ENCODE results near the gene GRIN1. TPM values are rescaled to one million over a fixed set of nuclear protein-coding genes. Genes with fewer than 3 reads are reported as not detected.

Gene GRIN1
- total and polyA plus RNA-seq, 2 donors (not counting 1 experiment from before 2014, with no cell fraction given), result 0.04 TPM; not detected in 1

- H3K4me3 ChIP-seq (ENCODE audit: control extremely low read depth in 1 of 5, extremely low read depth in 1 of 5, insufficient read depth in 1 of 5, low read depth in 2 of 5, low read length in 4 of 5), result peak overlapping the region; percentile 50 to 99 (median 98)
- POLR2A ChIA-PET, result interaction anchor here (0.5 to 2.7 kb wide), 4 partner anchors 11 to 188 kb away, joined by 3 to 21 read pairs (median 12); partner anchors contain the start of gene RNF208
- peak overlapping the region; percentile 94 for H3K9ac ChIP-seq (ENCODE audit: low read length)
- peaks cover 26 to 40% of the 10 kb centered on the region in 2 donors for H3K4me1 ChIP-seq (ENCODE audit: control insufficient read depth in 2 of 2, insufficient read depth in 2 of 2, low read length in 2 of 2)
- peak overlapping the region; percentile 95 for H3K4me2 ChIP-seq (replicated peaks; ENCODE audit: low read depth, low read length, poor library complexity, severe bottlenecking)
- intact Hi-C loops (cut with micrococcal nuclease), result loop anchor here (5.0 kb wide), 1 partner anchor 60 kb away; no protein-coding TSS in a partner anchor
- peak overlapping the region in 1 of 2 donors; percentile 90 for H3K27ac ChIP-seq (ENCODE audit: low read length in 2 of 2)
- peaks cover 66% of the 10 kb centered on the region for H4K20me1 ChIP-seq (ENCODE audit: control insufficient read depth, insufficient read depth, low read length, poor library complexity, severe bottlenecking)
- no peaks in the 10 kb centered on the region for H3K27me3 ChIP-seq (replicated peaks in 1 of 4; ENCODE audit: control extremely low read depth in 1 of 4, control insufficient read depth in 3 of 4, insufficient read depth in 4 of 4, low read length in 3 of 4)
- peaks cover 71% of the 10 kb centered on the region for H3K79me2 ChIP-seq (ENCODE audit: control insufficient read depth, insufficient read depth, low read length)
- ATAC-seq (ENCODE audit: low read depth) (no peak), DNase-seq (no peak)
- WGBS (ENCODE audit: insufficient coverage), result 86% methylated on average over 15 of the region's 15 CpGs
- H3K27me3 Mint-ChIP-seq, result no peaks in the 10 kb centered on the region
- peaks cover 0 to 3% (median 0%) of the 10 kb centered on the region in 3 donors for H3K9me3 ChIP-seq (ENCODE audit: control extremely low read depth in 1 of 3, control insufficient read depth in 2 of 3, insufficient read depth in 1 of 3, low read length in 2 of 3)
- H3K27ac Mint-ChIP-seq, result peak overlapping the region; percentile 95
- no peak overlapping the region for H2AFZ ChIP-seq (ENCODE audit: insufficient read depth, low read depth, low read length, poor library complexity, severe bottlenecking)
- H3K4me3 Mint-ChIP-seq, result peak overlapping the region; percentile 96
- CTCF ChIA-PET, result interaction anchor here (2.8 to 4.0 kb wide), 3 partner anchors 15 to 50 kb away, joined by 13 to 42 read pairs (median 22); partner anchors contain the start of genes CYSRT1, RNF224 and TPRN
- TF ChIP-seq CTCF (IDR thresholded peaks at IDR 0.05) (no peak), EZH2 (IDR thresholded peaks at IDR 0.05; ENCODE audit: borderline replicate concordance, insufficient read depth, low read depth, low read length, poor library complexity, severe bottlenecking) (no peak)
- no peaks in the 10 kb centered on the region for H3K9me3 Mint-ChIP-seq (ENCODE audit: insufficient read depth)
- H3K4me1 Mint-ChIP-seq, result peaks cover 36% of the 10 kb centered on the region
- peaks cover 0 to 56% of the 10 kb centered on the region in 2 experiments for H3K36me3 ChIP-seq (replicated peaks in 1 of 2; ENCODE audit: control extremely low read depth in 1 of 2, control insufficient read depth in 1 of 2, extremely low read depth in 1 of 2, insufficient read depth in 2 of 2, low read length in 1 of 2)
These were observed 48.4 kb downstream of the GRIN1 start for GRCh38 chr9:137187386-137187785.

- ChIA-PET CTCF (interaction anchor here (1.1 to 4.0 kb wide), 8 partner anchors 9 to 99 kb away, joined by 3 to 42 read pairs (median 8); partner anchors contain the start of genes CYSRT1, RNF224, TPRN and TUBB4B), POLR2A (interaction anchor here (1.1 to 2.7 kb wide), 6 partner anchors 11 to 89 kb away, joined by 3 to 21 read pairs (median 8); partner anchors contain the start of genes RNF208 and TOR4A)
- peak overlapping the region; percentile 50 to 99 (median 98) for H3K4me3 ChIP-seq (ENCODE audit: control extremely low read depth in 1 of 5, extremely low read depth in 1 of 5, insufficient read depth in 1 of 5, low read depth in 2 of 5, low read length in 4 of 5)
- Mint-ChIP-seq H3K27ac (peak overlapping the region; percentile 95), H3K9me3 (ENCODE audit: insufficient read depth) (no peaks in the 10 kb centered on the region), H3K4me3 (peak overlapping the region; percentile 96), H3K27me3 (no peaks in the 10 kb centered on the region), H3K4me1 (peaks cover 36% of the 10 kb centered on the region)
- H4K20me1 ChIP-seq (ENCODE audit: control insufficient read depth, insufficient read depth, low read length, poor library complexity, severe bottlenecking), result peaks cover 61% of the 10 kb centered on the region
- H3K36me3 ChIP-seq (replicated peaks in 1 of 2; ENCODE audit: control extremely low read depth in 1 of 2, control insufficient read depth in 1 of 2, extremely low read depth in 1 of 2, insufficient read depth in 2 of 2, low read length in 1 of 2), result peaks cover 0 to 49% of the 10 kb centered on the region in 2 experiments
- ATAC-seq (ENCODE audit: low read depth), result no peak
- TF ChIP-seq CTCF (IDR thresholded peaks at IDR 0.05) (no peak), EZH2 (IDR thresholded peaks at IDR 0.05; ENCODE audit: borderline replicate concordance, insufficient read depth, low read depth, low read length, poor library complexity, severe bottlenecking) (no peak)
- H3K9me3 ChIP-seq (ENCODE audit: control extremely low read depth in 1 of 3, control insufficient read depth in 2 of 3, insufficient read depth in 1 of 3, low read length in 2 of 3), result peaks cover 0 to 3% (median 0%) of the 10 kb centered on the region in 3 donors
- DNase-seq, result no peak
- peak overlapping the region; percentile 88 for H2AFZ ChIP-seq (ENCODE audit: insufficient read depth, low read depth, low read length, poor library complexity, severe bottlenecking)
- H3K27ac ChIP-seq (ENCODE audit: low read length in 2 of 2), result peak overlapping the region; percentile 78 to 90
- H3K9ac ChIP-seq (ENCODE audit: low read length), result peak overlapping the region; percentile 94
- no peaks in the 10 kb centered on the region for H3K27me3 ChIP-seq (replicated peaks in 1 of 4; ENCODE audit: control extremely low read depth in 1 of 4, control insufficient read depth in 3 of 4, insufficient read depth in 4 of 4, low read length in 3 of 4)
- peak overlapping the region; percentile 95 for H3K4me2 ChIP-seq (replicated peaks; ENCODE audit: low read depth, low read length, poor library complexity, severe bottlenecking)
- under 1% methylated on average over 30 of the region's 31 CpGs for WGBS (ENCODE audit: insufficient coverage)
- H3K4me1 ChIP-seq (ENCODE audit: control insufficient read depth in 2 of 2, insufficient read depth in 2 of 2, low read length in 2 of 2), result peaks cover 26 to 40% of the 10 kb centered on the region in 2 donors
- intact Hi-C loops (cut with micrococcal nuclease), result loop anchor here (1.0 to 5.0 kb wide), 6 partner anchors 12 to 61 kb away; partner anchors contain the start of genes NDOR1, RNF224, TMEM203 and TPRN
- H3K79me2 ChIP-seq (ENCODE audit: control insufficient read depth, insufficient read depth, low read length), result peaks cover 78% of the 10 kb centered on the region
These were observed 49.1 kb downstream of the GRIN1 start for GRCh38 chr9:137188086-137188489.
